IPS-18c (cell line): ENCODE results near the gene TNRC6B.
"Not testable (repeated sequence)": the region's sequence is repeated elsewhere in the genome, so short reads cannot be mapped to it uniquely, and the experiment has no call there.

Source experiments
- H3K4me3 ChIP-seq: 2 replicates; pipeline ENCODE4 v1.7.0; 2013; ENCODE audit warnings: low read depth, mild to moderate bottlenecking, low read length, moderate library complexity; ENCODE audit not compliant: insufficient read depth
- H3K9me3 ChIP-seq: one replicate; pipeline ENCODE4 v1.6.1; 2013; ENCODE audit warnings: mild to moderate bottlenecking, low read length, moderate library complexity; ENCODE audit not compliant: control insufficient read depth, insufficient read depth

Gene TNRC6B

DNA sequence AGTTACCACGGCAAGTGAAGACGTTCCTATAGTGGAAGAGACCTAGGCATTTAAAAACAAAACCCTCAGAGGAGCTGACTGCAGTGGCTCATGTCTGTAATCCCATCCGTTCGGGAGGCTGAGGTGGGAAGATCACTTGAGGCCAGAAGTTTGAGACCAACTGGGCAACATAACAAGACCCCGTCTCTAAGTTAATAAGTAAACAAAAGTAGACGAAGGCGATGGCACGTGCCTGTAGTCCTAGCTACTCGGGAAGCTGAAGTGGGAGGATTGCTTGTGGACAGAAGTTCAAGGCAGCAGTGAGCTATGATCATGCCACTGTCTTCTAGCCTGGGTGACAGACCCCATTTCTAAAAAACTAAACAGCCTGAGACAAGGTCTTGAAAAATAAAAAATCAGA is 164.8 kb downstream of the TNRC6B start:
- H3K9me3 ChIP-seq: no peaks in the 10 kb centered on the region

DNA sequence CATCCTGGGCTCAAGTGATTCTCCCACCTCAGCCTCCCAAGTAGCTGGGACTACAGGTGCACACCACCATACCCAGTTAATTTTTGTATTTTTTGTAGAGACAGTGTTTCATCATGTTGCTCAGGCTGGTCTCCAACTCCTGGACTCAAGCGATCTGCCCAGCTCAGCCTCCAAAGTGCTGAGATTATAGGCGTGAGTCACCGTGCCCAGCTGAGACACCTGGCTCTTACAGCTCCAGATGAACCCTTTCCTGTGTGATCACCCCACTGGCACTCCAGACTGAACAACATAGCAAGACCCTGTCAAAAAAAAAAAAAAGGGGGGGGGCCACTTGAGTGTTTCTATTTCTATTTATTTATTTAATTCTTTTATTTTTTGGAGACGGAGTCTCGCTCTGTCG is 167.5 kb downstream of the TNRC6B start:
- H3K9me3 ChIP-seq: no peaks in the 10 kb centered on the region
- H3K4me3 ChIP-seq: peak overlapping the region; percentile 94; the same call in 1 of the 2 replicates

More for the DNA sequence above, 164.8 kb downstream of the TNRC6B start:
- H3K4me3 ChIP-seq: no peak overlapping the region

DNA sequence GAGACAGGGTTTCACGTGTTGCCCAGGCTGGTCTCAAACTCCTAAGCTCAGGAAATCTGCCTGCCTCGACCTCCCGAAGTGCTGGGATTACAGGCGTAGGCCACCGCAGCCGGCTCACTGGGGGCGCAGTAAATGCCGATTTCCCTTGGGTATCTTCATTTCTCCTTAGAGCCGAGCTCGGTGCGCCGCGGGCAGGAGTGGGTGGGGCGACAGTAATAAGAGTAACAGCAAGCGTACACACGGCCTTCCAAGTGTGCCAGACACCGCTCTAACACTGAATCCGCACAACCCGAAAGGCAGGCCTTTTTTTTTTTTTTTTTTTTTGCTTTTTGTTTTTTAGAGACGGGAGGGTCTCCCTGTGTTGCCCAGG is 168.1 kb downstream of the TNRC6B start:
- peak overlapping the region; percentile 94 for H3K4me3 ChIP-seq
- no peaks in the 10 kb centered on the region for H3K9me3 ChIP-seq

DNA sequence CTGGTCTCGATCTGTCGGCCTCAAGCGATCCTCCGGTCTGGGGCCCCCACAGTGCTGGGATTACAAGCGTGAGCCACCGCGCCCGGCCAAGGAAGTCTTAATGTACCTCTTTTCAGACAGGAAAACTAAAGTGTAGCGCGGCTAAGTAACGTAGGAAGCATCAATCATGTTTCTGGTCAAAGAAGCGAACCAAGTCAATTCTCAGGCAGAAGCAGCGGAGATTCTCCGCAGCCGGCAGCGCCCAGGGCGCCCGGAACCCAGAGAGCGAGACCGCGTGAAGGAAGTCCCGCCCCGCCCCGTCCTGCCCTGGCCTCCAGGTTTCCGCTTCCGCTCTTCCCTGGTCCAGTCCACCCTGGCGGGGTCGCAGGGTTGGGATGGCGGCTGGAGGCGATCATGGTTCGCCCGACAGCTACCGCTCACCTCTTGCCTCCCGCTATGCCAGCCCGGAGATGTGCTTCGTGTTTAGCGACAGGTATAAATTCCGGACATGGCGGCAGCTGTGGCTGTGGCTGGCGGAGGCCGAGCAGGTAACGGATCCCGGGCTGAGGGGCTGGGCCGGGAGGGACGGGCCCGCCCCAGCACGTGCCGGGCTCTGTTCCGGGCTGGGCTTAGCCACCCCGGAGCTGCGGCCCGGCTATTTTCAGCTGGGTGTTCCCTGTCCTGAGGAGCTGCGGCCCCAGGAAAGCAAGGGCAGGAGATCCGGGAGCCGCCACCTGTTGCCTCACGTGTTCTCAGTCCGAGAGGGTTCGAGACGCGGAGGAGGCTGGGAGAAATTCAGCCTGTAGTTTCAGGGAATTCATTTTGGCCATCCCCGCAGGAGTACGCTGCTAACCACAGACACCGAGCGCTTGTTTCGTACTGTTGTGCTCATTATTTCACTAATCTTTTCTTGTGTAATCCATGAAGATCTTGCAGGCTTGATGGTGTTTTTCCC is 168.7 kb downstream of the TNRC6B start, which contains the start of gene ADSL:
ADSL (plus strand) TSS at position 316 of the 934 bp plus-strand sequence; CDS start at position 375, 59 bp downstream.
- Histone ChIP-seq H3K9me3 (no peaks in the 10 kb centered on the region), H3K4me3 (peak within 1 kb of the TSS; percentile 94)

DNA sequence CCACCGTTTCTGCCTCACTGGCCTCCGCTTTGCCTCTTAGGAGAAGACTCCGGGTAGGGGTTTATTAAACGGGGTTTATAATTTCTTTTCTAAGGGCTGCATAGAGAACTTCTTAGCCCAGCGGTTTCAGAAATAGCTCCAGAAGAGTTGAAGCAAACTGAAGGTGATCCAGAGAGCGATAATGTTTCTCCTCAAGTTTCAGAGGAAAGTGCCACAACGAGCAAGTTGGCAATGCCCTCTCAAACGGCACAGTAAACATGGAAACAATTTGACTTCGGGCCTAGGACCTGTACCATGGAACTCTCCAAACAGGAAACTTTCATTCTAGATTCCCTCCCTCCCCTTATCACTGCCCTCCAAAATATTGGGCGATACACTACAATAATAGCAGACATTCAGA is 169.6 kb downstream of the TNRC6B start:
- H3K9me3 ChIP-seq: no peaks in the 10 kb centered on the region
- H3K4me3 ChIP-seq: peak overlapping the region; percentile 94

DNA sequence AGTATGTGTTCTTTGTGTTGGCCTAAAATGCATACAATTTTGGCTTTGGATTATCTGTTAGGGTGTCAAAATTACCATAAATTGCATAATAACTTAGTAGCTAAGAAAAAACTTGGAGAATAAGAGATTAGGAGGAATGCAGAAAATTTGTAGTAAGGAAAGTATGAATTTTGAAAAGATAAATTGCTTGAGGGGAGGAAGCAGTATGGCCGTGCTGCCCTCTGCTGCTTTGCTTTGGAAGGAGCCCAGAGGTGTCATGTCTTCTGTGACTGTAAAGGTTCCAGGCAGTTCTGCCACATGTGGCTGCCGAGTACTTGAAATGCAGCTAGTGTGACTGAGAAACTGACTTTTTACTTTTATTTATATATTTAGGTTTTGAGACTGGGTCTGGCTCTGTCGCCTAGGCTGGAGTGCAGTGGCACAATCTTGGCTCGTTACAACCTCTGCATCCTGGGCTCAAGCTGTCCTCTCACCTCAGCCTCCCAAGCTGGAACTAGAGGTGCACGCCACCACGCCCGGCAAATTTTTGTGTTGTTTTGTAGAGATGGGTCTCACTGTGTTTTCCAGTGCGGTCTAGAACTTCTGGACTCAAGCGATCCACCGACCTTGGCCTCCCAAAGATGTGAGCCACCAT is 170.4 kb downstream of the TNRC6B start:
- H3K4me3 ChIP-seq: no peak overlapping the region

DNA sequence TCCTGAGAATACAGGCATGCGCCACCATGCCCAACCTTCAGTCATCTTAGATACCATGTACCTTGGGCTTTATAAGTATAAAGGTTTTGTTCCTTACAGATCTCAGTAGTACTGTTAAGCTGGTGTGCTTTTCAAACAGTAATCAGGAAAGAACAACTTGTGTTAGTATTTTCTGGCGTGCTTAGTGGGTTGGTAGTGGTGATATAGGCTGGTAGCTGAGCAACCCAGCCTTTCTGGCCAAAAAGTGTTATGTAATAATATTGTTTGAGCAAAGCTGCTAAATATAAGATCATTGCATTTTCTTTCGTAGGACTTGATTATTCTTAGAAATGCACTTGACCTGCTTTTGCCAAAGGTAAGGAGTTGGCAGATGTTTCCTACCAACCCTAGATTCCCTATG is 175.0 kb downstream of the TNRC6B start:
- Histone ChIP-seq H3K4me3 (no peak overlapping the region), H3K9me3 (no peaks in the 10 kb centered on the region)

More for the DNA sequence above, 170.4 kb downstream of the TNRC6B start:
- no peaks in the 10 kb centered on the region for H3K9me3 ChIP-seq

DNA sequence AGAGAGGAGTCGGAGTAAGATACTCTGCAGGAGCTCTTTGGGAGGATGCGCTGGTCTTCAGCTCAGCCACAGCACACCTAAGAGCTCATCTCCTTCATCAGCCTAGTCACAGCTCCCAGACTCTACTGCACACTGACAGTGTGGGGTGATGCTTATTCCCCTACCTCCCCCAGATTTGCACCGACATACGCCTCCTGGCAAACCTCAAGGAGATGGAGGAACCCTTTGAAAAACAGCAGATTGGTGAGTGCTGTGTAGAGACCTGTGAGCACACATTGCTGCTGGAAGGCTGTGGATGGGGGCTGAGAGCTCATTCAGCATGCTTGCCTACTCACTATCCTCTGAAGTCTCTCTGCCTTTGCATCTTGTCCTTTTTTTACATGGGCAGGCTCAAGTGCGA is 183.4 kb downstream of the TNRC6B start:
- Histone ChIP-seq H3K4me3 (no peak overlapping the region), H3K9me3 (no peaks in the 10 kb centered on the region)

DNA sequence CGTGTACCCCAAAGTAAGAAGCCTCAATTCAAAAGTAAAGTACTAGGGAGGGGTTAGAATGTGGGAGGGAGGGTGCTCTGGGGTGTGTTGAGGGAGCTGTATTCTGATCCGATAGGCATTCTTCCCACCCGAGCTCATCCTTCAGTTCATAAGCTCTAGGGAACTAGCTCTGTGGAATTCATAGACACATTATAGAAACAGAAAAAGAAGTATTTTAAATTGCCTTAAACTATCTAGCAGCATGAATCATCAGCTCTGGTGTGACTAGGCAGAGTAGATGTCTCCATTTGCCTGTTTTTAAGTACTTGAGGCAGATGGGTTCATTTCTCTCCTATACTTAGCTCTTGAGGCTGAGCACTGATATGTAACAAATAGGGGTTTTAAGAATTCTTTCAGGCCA is 185.3 kb downstream of the TNRC6B start:
- H3K9me3 ChIP-seq: no peaks in the 10 kb centered on the region
- H3K4me3 ChIP-seq: no peak overlapping the region

DNA sequence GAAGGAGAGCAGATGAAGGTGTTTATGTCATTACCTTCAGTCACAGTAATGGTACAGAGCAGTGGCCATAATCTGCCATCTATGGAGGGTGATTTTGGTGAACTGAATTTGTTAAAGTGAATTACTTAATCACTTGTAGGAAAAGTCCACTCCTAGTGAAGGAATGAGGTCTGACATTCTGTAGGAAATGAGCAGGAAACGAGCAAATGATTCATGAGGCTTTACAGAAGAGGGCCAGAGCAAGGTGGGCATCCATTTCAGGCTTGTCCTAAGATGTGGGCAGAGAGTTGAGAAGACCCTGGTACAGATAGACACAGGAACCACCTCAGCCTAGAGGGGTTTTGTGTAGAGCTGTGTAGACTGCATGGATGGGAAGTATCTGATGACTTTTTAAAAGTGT is 186.7 kb downstream of the TNRC6B start:
- Histone ChIP-seq H3K4me3 (no peak overlapping the region), H3K9me3 (no peaks in the 10 kb centered on the region)

DNA sequence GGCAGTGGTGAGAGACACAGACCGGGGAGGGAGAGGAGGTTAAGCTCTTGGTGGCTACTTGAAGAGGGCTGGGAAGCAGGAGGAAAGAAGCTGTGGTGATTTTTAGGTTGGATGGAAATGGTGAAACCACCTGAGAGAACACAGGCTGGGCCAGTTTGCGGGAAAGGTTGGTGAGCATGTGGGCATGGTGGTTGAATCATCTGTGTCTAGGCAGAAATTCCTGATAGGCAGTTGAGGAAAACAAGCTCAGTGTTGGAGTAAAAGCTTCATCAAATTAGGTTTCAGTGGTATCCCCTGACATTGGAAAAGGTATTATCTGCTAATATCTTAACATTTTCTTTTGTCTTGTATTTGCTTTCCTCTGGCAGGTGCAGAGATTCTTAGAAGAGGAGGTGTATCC is 188.3 kb downstream of the TNRC6B start:
- H3K4me3 ChIP-seq: no peak overlapping the region
- no peaks in the 10 kb centered on the region for H3K9me3 ChIP-seq

DNA sequence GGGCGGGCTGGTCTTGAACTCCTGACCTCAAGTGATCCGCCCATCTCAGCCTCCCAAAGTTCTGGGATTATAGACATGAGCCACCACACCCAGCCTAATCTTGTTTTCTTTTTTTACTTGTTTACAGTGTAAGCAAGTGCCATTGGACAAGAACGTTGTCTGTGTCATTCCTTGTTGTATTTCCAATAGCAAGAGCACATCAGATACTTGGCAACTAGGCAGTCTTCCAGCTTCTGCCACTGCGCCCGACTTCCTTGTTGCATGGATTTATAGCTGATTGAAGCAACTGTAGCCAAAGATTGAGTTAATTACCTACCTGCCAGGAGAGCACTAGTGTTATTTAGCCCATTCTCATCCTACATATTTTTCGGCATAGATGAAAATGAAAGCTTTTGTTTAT is 189.6 kb downstream of the TNRC6B start:
- no peak overlapping the region for H3K4me3 ChIP-seq
- H3K9me3 ChIP-seq: no peaks in the 10 kb centered on the region

DNA sequence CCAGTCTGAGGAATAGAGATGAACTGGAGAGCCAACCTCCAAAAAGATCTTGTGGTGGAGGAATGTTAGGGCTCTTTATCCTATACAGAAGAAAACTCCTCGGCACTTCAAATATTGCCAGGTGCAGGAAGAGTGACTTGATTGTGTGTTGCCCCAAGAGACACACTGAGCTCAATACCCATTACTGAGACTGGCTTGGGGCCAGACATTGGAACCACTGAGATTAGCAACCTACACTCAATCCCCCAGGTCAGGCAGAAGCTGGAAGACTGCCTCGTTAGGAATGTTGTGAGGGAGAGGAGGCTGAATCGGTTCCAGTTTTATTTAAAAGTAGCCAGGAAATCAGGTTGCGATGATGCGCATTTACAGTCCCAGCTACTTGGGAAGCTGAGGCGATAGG is 190.3 kb downstream of the TNRC6B start:
- H3K9me3 ChIP-seq: no peaks in the 10 kb centered on the region
- no peak overlapping the region for H3K4me3 ChIP-seq

DNA sequence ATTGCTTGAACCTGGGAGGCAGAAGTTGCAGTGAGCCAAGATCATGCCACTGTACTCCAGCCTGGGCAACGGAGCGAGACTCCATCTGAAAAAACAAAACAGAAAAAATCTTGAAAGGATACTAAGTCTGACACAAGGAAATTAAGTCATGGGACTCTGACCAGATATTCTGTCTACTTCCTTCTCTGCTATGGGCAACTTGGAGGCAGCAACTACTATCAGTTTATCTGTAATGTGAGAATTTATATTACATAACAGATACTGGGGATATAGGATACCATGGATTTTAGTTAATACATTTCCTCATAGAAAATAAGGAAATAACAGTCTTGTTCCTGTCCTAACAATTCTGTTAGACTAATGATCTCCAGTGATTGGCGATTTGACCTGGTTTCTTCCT is 191.1 kb downstream of the TNRC6B start:
- Histone ChIP-seq H3K9me3 (no peaks in the 10 kb centered on the region), H3K4me3 (no peak overlapping the region)

DNA sequence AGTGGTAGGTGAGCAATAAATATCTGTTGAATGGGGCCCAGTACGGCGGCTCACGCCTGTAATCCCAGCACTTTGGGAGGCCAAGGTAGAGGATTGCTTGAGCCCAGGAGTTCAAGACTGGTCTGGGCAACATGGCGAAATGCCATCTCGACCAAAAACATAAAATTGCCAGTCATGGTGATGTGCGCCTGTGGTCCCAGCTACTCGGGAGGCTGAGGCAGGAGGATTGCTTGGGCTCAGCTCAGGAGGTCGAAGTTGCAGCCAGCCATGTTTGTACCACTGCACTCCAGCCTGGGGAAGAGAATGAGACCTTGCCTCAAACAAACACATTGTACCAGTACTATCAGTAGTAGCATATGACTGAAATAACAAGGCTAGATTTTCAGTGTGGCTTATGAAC is 196.8 kb downstream of the TNRC6B start:
- no peaks in the 10 kb centered on the region for H3K9me3 ChIP-seq
- H3K4me3 ChIP-seq: no peak overlapping the region

DNA sequence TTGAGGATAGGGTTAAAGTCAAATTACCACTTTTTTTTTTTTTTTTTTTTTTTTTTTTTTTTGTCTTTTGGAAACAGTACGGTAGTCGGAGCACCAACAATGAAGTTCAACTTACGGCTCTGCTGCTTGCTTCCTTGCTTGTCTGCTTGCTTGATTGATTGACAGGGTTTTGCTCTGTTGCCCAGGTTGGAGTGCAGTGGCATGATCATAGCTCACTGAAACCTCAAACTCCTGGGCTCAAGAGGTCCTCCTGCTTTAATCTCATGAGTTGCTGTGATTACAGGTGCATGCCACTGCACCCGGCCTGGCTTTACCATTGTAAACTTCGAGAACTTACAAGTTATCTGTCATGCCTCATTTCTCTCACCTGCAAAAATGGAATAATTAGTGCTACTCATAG is 198.4 kb downstream of the TNRC6B start:
- Histone ChIP-seq H3K4me3 (no peak overlapping the region), H3K9me3 (no peaks in the 10 kb centered on the region)

DNA sequence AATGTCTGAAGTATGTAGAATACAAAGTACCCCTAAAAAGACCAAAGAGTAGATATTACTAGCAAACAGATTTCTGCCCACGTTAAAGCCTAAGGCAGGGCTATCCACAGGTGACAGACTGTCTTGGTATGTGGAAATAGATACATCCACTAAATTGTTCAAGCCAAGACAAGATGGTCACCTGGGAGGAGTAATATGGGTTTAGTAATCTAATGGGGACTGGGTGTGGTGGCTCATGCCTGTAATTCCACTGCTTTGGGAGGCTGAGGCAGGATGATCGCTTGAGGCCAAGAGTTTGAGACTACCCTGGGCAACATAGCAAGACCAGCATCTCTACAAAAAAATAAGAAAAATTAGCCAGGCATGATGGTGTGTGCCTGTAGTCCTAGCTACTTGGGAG is 200.2 kb downstream of the TNRC6B start:
- Histone ChIP-seq H3K4me3 (no peak overlapping the region), H3K9me3 (no peaks in the 10 kb centered on the region)

DNA sequence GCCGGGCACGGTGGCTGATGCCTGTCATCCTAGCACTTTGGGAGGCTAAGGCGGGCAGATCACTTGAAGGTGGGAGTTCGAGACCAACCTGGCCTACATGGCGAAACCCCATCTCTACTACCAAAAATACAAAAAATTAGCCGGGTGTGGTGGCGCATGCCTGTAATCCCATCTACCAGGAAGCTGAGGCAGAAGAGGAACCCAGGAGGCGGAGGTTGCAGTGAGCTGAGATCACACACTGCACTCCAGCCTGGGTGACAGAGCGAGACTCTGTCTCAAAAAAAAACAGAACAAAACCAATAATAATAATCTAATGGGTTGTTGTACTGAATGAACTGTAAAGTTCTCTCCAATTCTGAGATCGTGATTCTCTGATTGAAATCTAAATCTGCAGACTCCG is 200.7 kb downstream of the TNRC6B start:
- not testable (repeated sequence) for H3K4me3 ChIP-seq, H3K9me3 ChIP-seq
